Activated CD4-positive, alpha-beta T cell treated with anti-CD3 and anti-CD28 coated beads, Interleukin-2, Interleukin-6, amounts not matched to agents 100 ng/mL and 50 ng/mL, durations not matched to agents 16 hours and 8 hours (primary cell): ENCODE results near the gene AFF3.
"Not testable (repeated sequence)": the region's sequence is repeated elsewhere in the genome, so short reads cannot be mapped to it uniquely, and the experiment has no call there.

Source experiments
- DNase-seq: peaks from one replicate; pipeline ENCODE4 v3.0.0-alpha.2; 2020

The AFF3 gene

DNA sequence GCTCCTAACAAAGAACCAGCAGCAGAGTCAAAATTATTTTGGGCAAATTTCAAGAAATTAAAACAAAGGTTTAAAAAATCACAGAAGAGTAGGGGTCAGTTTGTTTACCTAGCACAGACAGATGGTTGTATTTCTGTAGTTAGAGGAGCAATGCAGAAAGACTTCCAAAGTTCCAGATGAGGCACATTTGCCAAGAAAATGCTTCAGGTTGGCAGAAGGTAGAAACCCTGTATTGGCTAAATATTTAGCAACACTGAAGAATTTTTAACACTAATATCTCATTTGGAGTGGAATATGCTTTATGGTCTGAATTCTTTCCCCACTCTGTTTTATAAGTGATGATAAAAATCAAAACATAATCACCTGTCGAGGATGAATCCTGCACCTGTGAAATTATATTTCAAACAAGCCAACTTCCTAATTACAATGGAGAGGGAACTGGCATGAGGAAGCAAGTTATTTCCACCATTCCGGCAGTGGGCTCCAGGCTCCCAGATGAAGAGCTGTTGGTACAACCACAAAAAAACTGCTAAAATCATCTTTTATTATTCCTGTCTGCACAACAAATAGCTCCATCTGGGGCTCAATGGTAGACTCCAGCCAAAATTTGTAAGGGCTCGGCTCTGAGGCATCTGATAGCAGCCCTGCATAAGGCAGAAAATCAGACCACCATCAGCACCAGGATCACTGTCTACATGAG lies 366.0 kb downstream of the AFF3 start:
- no peak for DNase-seq

DNA sequence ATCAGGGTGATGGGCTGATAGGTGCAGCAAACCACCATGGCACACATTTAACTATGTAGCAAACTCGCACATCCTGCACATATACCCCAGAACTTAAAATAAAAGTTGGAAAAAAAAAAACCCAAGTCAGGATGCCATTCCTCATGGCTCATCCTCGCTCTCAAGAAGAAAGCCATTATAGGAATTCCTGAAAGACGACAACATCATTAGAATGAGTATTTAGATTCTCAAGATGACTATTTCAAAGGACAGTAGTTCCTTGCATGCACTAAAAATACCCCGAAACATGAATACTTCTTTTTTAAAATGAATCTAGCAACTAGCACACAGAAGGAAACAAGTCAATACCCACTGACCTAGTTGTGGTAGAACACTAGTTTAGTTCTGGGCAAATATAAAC lies 366.8 kb downstream of the AFF3 start:
- DNase-seq: no peak

DNA sequence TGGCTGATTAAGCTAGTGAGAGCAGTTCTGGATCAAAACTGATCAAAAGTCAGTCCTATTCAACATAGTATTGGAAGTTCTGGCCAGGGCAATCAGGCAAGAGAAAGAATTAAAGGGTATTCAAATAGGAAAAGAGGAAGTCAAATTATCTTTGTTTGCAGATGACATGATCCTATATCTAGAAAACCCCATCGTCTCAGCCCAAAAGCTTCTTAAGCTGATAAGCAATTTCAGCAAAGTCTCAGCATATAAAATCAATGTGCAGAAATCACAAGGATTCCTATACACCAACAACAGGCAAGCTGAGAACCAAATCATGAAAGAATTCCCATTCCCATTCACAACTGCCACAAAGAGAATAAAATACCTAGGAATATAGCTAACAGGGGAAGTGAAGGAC lies 368.7 kb downstream of the AFF3 start:
- DNase-seq: not testable (repeated sequence)

DNA sequence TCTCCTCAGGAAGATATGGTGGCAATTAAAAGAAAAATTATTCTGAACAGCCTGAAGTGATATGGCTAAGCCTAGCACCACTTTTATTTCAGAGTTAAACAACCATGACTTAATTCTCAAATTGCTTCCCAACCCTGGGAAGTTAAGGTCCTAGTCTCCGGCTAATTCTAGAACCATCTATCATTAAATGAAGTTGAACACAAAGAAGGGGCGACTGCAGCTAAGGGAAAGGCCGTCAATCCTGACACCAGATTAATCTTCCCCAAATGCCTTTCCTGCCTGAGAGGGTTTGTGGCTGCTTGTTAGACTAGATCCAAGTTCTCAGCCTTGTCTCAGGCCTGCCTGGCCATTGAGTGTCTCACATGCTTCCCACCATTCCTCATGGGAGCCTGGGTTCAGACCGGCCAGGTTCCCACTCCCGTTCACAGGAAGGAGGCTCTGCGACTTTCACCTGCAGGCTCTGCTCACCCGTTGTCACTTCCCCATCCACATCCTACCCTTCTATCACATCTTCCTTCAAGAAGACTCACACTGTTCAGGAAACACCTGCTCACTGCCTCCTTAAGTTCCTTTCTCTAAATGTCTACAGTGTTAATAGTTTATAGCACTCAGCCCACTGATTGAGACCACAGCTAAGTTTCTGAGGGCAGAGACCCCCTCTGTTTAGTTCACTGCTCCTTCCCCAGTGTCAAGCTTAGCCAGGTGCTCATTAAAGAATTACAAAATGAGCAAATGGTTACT lies 369.6 kb downstream of the AFF3 start:
- no peak for DNase-seq

DNA sequence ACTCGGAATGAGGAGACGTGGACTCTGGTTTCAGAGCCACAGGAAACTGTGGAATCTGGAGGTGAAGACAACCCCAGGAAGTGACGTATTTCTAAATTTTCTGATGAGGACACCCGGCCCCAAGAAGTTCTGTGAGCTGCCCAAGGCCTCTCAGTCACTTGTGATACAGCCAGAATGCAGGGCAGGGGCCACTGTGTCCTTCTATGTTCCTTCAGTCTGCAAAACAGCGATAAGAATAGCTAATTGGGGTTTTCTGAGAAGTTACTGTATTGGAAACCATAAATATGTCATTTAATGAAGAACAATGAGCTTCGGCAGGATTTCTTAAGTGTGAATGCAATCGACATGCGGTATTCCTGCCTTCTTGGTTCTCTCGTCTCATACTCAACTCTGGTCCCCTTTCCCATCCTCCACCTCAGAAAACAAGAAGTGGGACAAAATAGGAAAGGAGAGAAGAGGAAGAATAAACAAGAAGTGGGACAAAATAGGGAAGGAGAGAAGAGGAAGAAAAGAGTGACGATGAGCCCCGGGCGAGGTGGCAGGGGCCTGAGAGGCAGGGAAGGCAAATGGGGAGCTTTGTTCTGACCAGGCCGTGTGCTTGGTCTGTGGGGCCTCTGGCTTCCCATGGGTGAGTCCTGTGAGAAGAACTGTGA lies 370.6 kb downstream of the AFF3 start:
- no peak for DNase-seq

- DNase-seq: no peak
These were observed 371.5 kb downstream of the AFF3 start for GRCh38 chr2:99770876-99771275.

GRCh38 chr2:99765731-99766318 lies 376.6 kb downstream of the AFF3 start:
- no peak for DNase-seq

- no peak for DNase-seq
These were observed 378.6 kb downstream of the AFF3 start for GRCh38 chr2:99763764-99764163.

DNA sequence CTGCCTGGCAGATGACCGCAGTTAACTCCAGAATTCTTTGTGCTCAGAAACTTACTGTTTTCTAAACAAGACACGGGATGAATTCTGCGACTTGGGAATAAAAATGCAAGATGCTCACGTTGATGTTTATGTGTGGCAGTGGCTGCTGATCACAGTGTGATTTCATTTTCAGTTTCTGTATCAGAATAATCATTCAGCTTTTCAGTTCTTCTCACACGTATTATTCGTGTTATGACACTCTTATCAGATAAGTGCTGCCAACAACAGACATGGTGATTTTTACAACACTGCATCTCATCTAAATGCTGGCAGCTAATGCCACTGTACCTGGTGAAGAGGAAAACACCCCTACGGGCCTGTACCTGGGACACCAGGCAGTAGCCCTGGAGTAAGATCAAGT lies 379.7 kb downstream of the AFF3 start:
- DNase-seq: no peak

DNA sequence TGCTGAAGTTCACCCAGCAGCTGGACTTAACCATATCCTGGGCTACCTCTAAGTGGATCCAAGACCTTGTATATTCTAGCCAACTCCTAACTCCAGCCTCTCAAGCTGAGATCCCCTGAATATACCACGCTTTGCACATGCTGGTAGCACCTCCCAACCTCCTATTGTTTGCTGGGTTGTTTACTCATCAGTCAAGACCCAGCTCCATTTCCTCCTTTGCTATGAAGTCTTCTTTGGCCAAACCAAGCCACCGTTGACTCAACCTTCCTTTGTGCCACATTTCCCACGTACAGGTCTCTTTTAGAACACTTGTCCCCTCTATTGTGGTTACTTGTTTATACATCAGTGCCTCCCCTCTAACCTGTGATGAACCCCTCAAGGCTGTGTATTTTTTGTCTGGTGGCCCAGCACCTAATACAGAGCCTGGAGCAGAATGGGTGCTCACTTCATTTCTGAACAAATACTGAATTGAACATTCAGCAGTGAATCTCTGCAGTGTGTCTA lies 384.7 kb downstream of the AFF3 start:
- DNase-seq: no peak

DNA sequence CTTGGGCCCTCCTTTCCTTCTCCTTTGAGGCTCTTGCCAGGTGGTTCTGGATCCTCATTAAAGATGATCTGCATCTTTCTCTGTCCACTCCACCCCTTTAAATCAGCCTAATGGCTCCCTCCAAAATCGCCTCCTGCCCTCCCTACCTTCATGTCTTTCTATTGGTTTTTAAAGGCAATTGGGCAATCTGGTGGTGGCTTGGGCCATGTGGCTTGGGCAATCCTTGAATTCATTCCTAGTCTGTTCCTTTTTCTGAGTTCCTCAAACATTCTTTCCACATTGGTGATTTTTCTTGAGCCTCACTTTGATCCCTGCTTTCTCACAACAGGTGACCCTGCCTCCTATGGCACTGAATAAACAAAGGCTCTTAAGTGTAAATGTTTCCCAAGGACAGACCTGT lies 386.3 kb downstream of the AFF3 start:
- no peak for DNase-seq

- DNase-seq: no peak
These were observed 388.2 kb downstream of the AFF3 start for GRCh38 chr2:99754210-99754609.

DNA sequence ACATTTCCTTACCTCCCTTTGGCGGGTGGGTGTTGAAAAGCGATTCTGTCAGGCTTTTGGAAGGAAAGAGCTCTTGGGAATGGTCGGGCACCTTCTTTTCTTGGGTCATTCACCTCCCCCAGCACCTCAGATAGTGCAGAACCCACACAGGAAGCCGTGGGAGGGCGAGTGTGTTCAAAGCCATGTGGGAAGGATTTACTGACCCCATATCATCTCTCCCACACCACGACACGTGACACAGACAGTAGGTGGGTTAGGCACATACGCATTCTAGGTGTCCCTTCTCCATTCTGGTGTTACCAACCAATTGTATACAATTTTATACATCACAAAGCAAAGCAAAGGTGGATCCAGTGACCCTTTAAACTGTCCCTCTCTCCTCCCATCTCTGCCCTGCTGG lies 388.9 kb downstream of the AFF3 start:
- DNase-seq: no peak

DNA sequence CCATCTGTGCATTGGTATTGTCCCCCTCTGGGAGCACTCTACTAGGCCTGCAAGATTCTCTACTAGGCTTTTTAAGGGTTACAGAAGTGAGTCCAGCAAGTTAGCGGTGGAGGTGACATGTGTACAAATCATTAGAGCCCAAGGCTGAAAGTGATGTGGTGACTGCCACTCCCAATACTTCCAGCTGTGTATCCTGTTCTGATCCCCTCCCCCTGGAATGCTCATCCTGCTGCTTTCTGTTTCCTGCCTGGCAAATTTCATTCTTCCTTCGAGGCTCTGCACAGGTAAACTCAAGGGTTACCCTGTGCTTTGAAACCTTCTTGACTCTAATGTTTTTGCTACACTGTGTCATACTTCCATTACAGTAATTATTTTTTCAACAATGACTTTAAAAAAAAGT lies 394.0 kb downstream of the AFF3 start:
- DNase-seq: no peak

- DNase-seq: no peak
These were observed 394.5 kb downstream of the AFF3 start for GRCh38 chr2:99747842-99748241.

GRCh38 chr2:99743146-99743545 lies 399.2 kb downstream of the AFF3 start:
- DNase-seq: no peak

- DNase-seq: no peak
These were observed 404.9 kb downstream of the AFF3 start for GRCh38 chr2:99737537-99737936.

- no peak for DNase-seq
These were observed 406.6 kb downstream of the AFF3 start for GRCh38 chr2:99735753-99736152.

DNA sequence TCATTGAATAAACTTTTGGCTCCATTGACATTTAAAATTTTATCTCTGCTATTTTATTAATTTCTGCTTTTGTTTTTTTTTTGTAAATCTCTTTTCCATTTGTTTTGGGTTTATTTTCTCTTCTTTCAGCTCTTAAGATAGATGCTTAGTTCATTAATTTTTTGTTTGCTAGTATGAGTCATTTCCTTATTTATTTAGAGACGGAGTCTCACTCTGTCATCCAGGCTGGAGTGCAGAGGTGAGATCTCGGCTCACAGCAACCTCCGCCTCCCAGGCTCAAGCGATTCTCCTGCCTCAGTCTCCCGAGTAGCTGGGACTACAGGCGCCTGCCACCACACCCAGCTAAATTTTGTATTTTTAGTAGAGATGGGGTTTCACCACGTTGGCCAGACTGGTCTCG lies 407.1 kb downstream of the AFF3 start:
- DNase-seq: not testable (repeated sequence)

GRCh38 chr2:99734236-99734635 lies 408.2 kb downstream of the AFF3 start:
- no peak for DNase-seq

DNA sequence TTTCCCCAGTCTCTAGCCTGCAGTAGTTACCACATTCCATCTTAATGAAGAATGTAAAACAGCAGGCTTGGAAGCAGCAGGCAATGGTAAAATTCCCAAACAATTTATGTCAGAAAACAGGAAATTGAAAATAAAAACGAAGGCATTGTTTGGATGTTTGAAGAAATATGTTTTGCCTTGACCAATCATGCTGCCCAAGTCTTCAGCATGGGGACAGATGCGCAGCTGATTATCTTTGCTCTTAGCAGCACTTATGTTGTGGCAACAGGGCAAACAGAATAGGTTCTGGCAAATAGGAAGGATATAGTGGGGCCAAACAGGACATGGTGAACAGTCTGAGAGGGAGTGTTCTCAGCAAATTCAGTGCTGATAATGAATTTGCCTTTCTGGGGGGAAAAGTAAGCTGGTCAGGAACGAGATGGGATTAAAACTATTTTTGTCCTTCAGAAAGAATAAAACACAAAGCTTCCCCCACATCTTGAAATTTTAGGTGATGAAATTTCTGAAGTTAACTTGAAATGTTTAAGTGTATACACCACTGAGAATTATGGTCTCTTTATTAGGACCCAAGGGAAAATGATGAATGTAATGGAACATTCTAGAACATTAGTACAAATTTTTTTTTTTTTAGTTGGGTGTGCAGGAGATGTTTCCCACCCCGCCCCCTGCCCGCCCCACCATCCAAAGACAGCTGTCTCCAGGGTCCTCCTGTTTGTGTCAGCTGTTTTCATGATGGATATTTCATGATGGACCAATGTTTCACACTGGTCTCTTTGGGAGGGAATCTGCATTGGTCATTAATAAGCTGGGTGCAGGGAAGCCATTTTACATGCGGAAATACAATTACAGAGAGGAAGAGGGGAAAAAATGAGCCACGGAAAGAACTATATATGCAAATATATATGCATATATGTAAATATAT lies 413.0 kb downstream of the AFF3 start:
- no peak for DNase-seq

DNA sequence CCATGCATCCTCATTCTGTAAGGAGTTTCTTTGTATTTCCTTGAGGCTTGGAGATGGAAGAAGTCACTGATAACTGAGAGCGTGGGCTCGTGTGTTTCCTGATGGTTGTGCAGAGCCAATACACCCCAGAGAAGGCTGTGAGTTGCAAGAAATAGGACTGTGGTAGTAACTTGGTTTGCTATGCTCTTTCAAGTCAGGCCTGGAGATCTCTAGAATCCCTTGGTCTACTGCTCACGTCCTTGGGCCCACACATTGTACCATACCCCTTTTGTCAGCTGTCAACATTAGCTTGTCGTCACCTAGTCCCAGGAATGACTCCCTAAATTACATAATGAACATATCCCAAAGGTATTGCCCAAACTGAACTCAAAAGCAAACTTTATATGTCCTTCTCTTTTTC lies 414.2 kb downstream of the AFF3 start:
- no peak for DNase-seq

- no peak for DNase-seq
These were observed 415.2 kb downstream of the AFF3 start for GRCh38 chr2:99727199-99727598.
